A549 treated with AZD9567 at 1 μM for 4 hours (cell line): Measurements from ENCODE around the gene PLAC9. TPM values are rescaled to one million over a fixed set of nuclear protein-coding genes. Genes with fewer than 3 reads are reported as not detected.

Experiments used
- total RNA-seq: library from RNA; stranded (reverse); fragments of 200-300 nt; extraction: Qiagen RNA extraction; gene quantifications from 5 replicates; pipeline ENCODE4 v1.2.3, GENCODE V29; 2022; ENCODE audit not compliant: insufficient read depth

Gene PLAC9, protein sequence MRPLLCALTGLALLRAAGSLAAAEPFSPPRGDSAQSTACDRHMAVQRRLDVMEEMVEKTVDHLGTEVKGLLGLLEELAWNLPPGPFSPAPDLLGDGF
- 0.18 to 0.20 TPM in 2 of 5 replicates, not detected in the others for total RNA-seq

DNA sequence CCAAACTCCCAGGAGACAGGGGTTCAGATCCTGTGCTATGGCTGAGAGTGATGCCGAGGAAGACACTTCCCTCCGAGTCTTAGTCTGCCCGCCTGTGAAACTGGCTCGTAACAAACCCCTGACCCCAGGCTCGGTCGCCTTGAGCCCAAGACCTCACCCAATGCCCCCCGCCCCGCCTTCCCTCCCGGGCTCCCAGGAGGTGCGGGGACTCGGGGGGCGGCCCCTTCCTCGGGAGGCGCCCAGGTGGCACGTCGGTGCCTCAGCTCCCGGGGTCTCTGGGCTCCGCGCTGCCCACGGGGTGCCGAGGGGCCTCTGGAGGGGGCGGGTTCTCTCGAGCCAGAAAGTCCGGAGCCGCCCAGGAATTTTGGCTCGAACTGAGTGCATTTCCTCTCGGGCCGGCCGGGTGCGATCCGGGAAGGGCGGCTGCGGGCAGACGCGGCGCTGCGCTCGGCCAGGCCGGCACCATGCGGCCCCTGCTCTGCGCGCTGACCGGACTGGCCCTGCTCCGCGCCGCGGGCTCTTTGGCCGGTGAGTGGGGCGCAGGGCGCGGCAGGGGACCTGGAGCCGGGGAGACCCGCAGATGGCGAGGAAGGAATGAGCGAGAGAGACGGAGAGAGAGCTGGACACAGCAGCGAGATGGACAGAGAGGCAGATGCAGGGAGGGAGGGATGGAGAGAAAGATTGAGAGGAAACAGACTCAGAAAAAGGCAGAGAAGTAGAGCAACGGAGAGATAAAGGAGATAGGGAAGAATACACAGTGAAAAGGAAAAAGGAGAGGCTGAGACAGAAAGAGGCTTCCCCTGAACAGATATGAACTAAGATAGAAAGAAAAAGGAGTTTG, at the start of gene PLAC9:
Gene PLAC9 (plus strand): TSS at position 432 of the 841 bp plus-strand sequence. CDS start 33 bp downstream, at position 465.

Other genes starting within 250 kb of the PLAC9 start
- gene SFTPD, start 183.6 kb upstream of the PLAC9 start, total RNA-seq: 0.14 to 0.38 TPM (median 0.28 TPM) in 4 of 5 replicates, not detected in the other
- 15.8 to 20.9 TPM (median 18.1 TPM) in 5 replicates for gene TMEM254, start 54.1 kb upstream of the PLAC9 start, total RNA-seq
- gene ANXA11, start 72.8 kb downstream of the PLAC9 start, total RNA-seq: 143 to 204 TPM (median 191 TPM) in 5 replicates
- 0.06 TPM in 1 of 5 replicates, not detected in the others for gene MAT1A, start 156.9 kb downstream of the PLAC9 start, total RNA-seq
- gene DYDC1, start 224.0 kb downstream of the PLAC9 start, total RNA-seq: not detected in 5 replicates
- gene DYDC2, start 224.1 kb downstream of the PLAC9 start, total RNA-seq: 0.06 to 0.11 TPM (median 0.07 TPM) in 3 of 5 replicates, not detected in the others